GM10847 (cell line): ENCODE results near the gene CEP350.

Experiments
- POLR2A ChIP-seq: IDR thresholded peaks from 2 replicates; pipeline ENCODE4 v1.6.1; 2011; ENCODE audit not compliant: insufficient read length; ENCODE audit errors: extremely low read depth

CEP350 gene

GRCh38 chr1:180144659-180145357 lies 190.2 kb downstream of the CEP350 start:
- no peak for TF ChIP-seq POLR2A

- no peak for TF ChIP-seq POLR2A
Measured at GRCh38 chr1:180145446-180145845, 190.8 kb downstream of the CEP350 start.

GRCh38 chr1:180150982-180151381 lies 196.4 kb downstream of the CEP350 start:
- TF ChIP-seq POLR2A: no peak

- no peak for TF ChIP-seq POLR2A
Measured at GRCh38 chr1:180151508-180151907, 196.9 kb downstream of the CEP350 start.

GRCh38 chr1:180152588-180152987 lies 198.0 kb downstream of the CEP350 start:
- no peak for TF ChIP-seq POLR2A

- TF ChIP-seq POLR2A: no peak
Measured at GRCh38 chr1:180153032-180153431, 198.4 kb downstream of the CEP350 start.

- no peak for TF ChIP-seq POLR2A
Measured at GRCh38 chr1:180154003-180154324, 199.4 kb downstream of the CEP350 start.

GRCh38 chr1:180154325-180155181 lies 199.9 kb downstream of the CEP350 start, which contains the start of gene QSOX1:
Gene QSOX1, plus strand, starts transcription at chr1:180154869. Its CDS starts 39 bp downstream, at chr1:180154908.
- peak; percentile 72 for TF ChIP-seq POLR2A

- TF ChIP-seq POLR2A: no peak
Measured at GRCh38 chr1:180155182-180155682, 200.6 kb downstream of the CEP350 start.

GRCh38 chr1:180156201-180156600 lies 201.6 kb downstream of the CEP350 start:
- no peak for TF ChIP-seq POLR2A

- TF ChIP-seq POLR2A: no peak
Measured at GRCh38 chr1:180156631-180157091, 202.1 kb downstream of the CEP350 start.

GRCh38 chr1:180157108-180157507 lies 202.5 kb downstream of the CEP350 start:
- TF ChIP-seq POLR2A: no peak

GRCh38 chr1:180157576-180158057 lies 203.0 kb downstream of the CEP350 start:
- no peak for TF ChIP-seq POLR2A

GRCh38 chr1:180158149-180159147 lies 203.8 kb downstream of the CEP350 start:
- TF ChIP-seq POLR2A: no peak

GRCh38 chr1:180160357-180160756 lies 205.7 kb downstream of the CEP350 start:
- no peak for TF ChIP-seq POLR2A
